Kidney (tissue), 14 donors: ENCODE measurements around the gene PWWP2B. TPM values are rescaled to one million over a fixed set of nuclear protein-coding genes. Genes with fewer than 3 reads are reported as not detected.

Source experiments
- DNase-seq, 5 donors: peaks; one replicate each; pipeline ENCODE4 v3.0.0-alpha.2; 2013 to 2020
- FAIRE-seq: peaks from 2 replicates; lab custom pipeline; 2012; peaks lifted over from hg19 to GRCh38; lab: Jason Lieb, UNC
- H3K27ac ChIP-seq, 2 donors: one replicate each; pipeline ENCODE4 v1.7.0; 2013; ENCODE audit warnings: low read depth in 2 of 2, low read length in 2 of 2, inconsistent platforms in 1 of 2
- H3K27me3 ChIP-seq: one replicate; pipeline ENCODE4 v1.7.1; 2013; ENCODE audit warnings: low read length, inconsistent platforms; ENCODE audit not compliant: control insufficient read depth, insufficient read depth
- H3K36me3 ChIP-seq, 3 donors: one replicate each; pipeline versions ENCODE4 v1.7.0 to v1.7.1; 2013; ENCODE audit warnings: low read length in 3 of 3, control low read depth in 1 of 3, inconsistent platforms in 1 of 3; ENCODE audit not compliant: insufficient read depth in 3 of 3, control insufficient read depth in 2 of 3
- H3K4me1 ChIP-seq, 3 donors: one replicate each; pipeline versions ENCODE4 v1.7.0 to v1.7.1; 2013; ENCODE audit warnings: low read length in 3 of 3, inconsistent platforms in 1 of 3, low read depth in 1 of 3; ENCODE audit not compliant: control insufficient read depth in 2 of 3, insufficient read depth in 2 of 3
- H3K4me3 ChIP-seq, 3 donors: one replicate each; pipeline versions ENCODE4 v1.7.0 to v1.8.1; 2013; ENCODE audit warnings: low read length in 3 of 3, control low read depth in 1 of 3, inconsistent platforms in 1 of 3
- H3K9ac ChIP-seq, 3 donors: one replicate each; pipeline versions ENCODE4 v1.7.0 to v1.7.1; 2013; ENCODE audit warnings: low read length in 3 of 3, control low read depth in 1 of 3, inconsistent platforms in 1 of 3
- H3K9me3 ChIP-seq, 3 donors: one replicate each; pipeline versions ENCODE4 v1.7.0 to v1.7.1; 2013; ENCODE audit warnings: low read length in 3 of 3, control low read depth in 1 of 3, inconsistent platforms in 1 of 3; ENCODE audit not compliant: control insufficient read depth in 2 of 3, insufficient read depth in 1 of 3
- CTCF ChIP-seq: IDR thresholded peaks from 3 replicates; pipeline ENCODE4 v1.5.1; 2012; ENCODE audit warnings: mild to moderate bottlenecking, moderate library complexity, borderline replicate concordance; ENCODE audit not compliant: insufficient read depth; ENCODE audit errors: extremely low read depth
- intact Hi-C: fragments of 100-400 bp; cut with DNase I; formaldehyde crosslinking; loops from one replicate; pipeline ENCODE4 v1.11.1; 2022
- polyA plus RNA-seq: library from polyadenylated mRNA; stranded (reverse); fragments of 350-450 nt; fragmentation: Illumina TruSeq; extraction: RNeasy Lipid Tissue Mini Kit (QIAGEN cat#74804); gene quantifications from one replicate; pipeline ENCODE4 v1.2.3, GENCODE V29; 2014; ENCODE audit warnings: low read depth, low replicate concordance; ENCODE audit not compliant: insufficient read depth
- total RNA-seq: library from RNA; stranded (reverse); fragmentation: NEBNext Ultra II Directional; extraction: Animal tissue kit (Norgen Biotek cat#: 25700); gene quantifications from one replicate; pipeline ENCODE4 v1.2.1, GENCODE V29; 2021
- donor health status: control.
- donor health status: control.
- donor health status: control.
- donor health status: control.
- donor health status: control.
- donor health status: DM: yes; HTN: yes; CAD: no.
- donor health status: Normal renal cell carcinoma (clear cell type).

PWWP2B gene
- total and polyA plus RNA-seq, 2 donors from 2014 or later, result 12.9 to 24.3 TPM

GRCh38 chr10:132408367-132408781 lies 11.4 kb downstream of the PWWP2B start:
- intact Hi-C loops, result no loop called here
- peaks cover 4 to 60% (median 23%) of the 10 kb centered on the region in 3 donors for H3K4me1 ChIP-seq
- FAIRE-seq, result no peak

GRCh38 chr10:132408823-132409666 lies 12.0 kb downstream of the PWWP2B start:
- H3K27me3 ChIP-seq, result no peaks in the 10 kb centered on the region
- H3K27ac ChIP-seq, result peak overlapping the region; percentile 92 to 95
- H3K4me3 ChIP-seq, result peak overlapping the region in 1 of 3 donors; percentile 47
- peak in 1 of 5 donors; percentile 90 for DNase-seq
- H3K4me1 ChIP-seq, result peaks cover 4 to 66% (median 23%) of the 10 kb centered on the region in 3 donors
- peaks cover 0 to 7% (median 0%) of the 10 kb centered on the region in 3 donors for H3K36me3 ChIP-seq
- peak overlapping the region in 2 of 3 donors; percentile 43 to 65 for H3K9ac ChIP-seq
- no peaks in the 10 kb centered on the region for H3K9me3 ChIP-seq
- intact Hi-C loops, result no loop called here
- no peak for TF ChIP-seq CTCF
- FAIRE-seq, result no peak

More at GRCh38 chr10:132408367-132408781, 11.4 kb downstream of the PWWP2B start:
- Histone ChIP-seq H3K9me3 (no peaks in the 10 kb centered on the region), H3K27me3 (no peaks in the 10 kb centered on the region), H3K36me3 (peaks cover 0 to 7% (median 0%) of the 10 kb centered on the region in 3 donors), H3K27ac (peak overlapping the region; percentile 92 to 95), H3K4me3 (peak overlapping the region in 1 of 3 donors; percentile 47), H3K9ac (peak overlapping the region in 2 of 3 donors; percentile 43 to 65)
- peak; percentile 51 to 84 (median 64) for DNase-seq
- TF ChIP-seq CTCF, result no peak

- FAIRE-seq (no peak), DNase-seq (peak in 1 of 5 donors; percentile 42)
- peaks cover 4 to 70% (median 27%) of the 10 kb centered on the region in 3 donors for H3K4me1 ChIP-seq
- H3K27me3 ChIP-seq, result no peaks in the 10 kb centered on the region
- no peak for TF ChIP-seq CTCF
- no peaks in the 10 kb centered on the region for H3K9me3 ChIP-seq
- H3K4me3 ChIP-seq, result no peak overlapping the region
- intact Hi-C loops, result no loop called here
- H3K9ac ChIP-seq, result peak overlapping the region in 1 of 3 donors; percentile 34
- H3K27ac ChIP-seq, result peak overlapping the region; percentile 92 to 95
- peaks cover 0 to 7% (median 0%) of the 10 kb centered on the region in 3 donors for H3K36me3 ChIP-seq
These were observed 12.6 kb downstream of the PWWP2B start for GRCh38 chr10:132409667-132410028.
